Stimulated activated naive CD8-positive, alpha-beta T cell treated with anti-CD3 and anti-CD28 coated beads, Interleukin-15, Interleukin-2, amounts not matched to agents 100 ng/mL and 50 ng/mL, for 24 hours (primary cell): ENCODE measurements around the gene CCDC71.
A peak's percentile ranks its signal among the peaks of the same experiment; 100 is the strongest.

ENCODE experiments used
- H3K27ac Mint-ChIP-seq: one replicate; pipeline ENCODE4 v1.8.0; 2021; ENCODE audit warnings: mild to moderate bottlenecking, mixed read lengths
- H3K27me3 Mint-ChIP-seq: one replicate; pipeline ENCODE4 v1.8.0; 2021; ENCODE audit warnings: mixed read lengths
- H3K36me3 Mint-ChIP-seq: one replicate; pipeline ENCODE4 v1.8.0; 2021; ENCODE audit warnings: low read depth, mixed read lengths
- H3K4me1 Mint-ChIP-seq: one replicate; pipeline ENCODE4 v1.8.0; 2021; ENCODE audit warnings: low read depth, mixed read lengths
- H3K4me3 Mint-ChIP-seq: one replicate; pipeline ENCODE4 v1.8.0; 2021; ENCODE audit warnings: mild to moderate bottlenecking, mixed read lengths
- H3K9me3 Mint-ChIP-seq: one replicate; pipeline ENCODE4 v1.8.0; 2021; ENCODE audit warnings: mixed read lengths

The CCDC71 gene

GRCh38 chr3:49158103-49158709 lies 7.9 kb downstream of the CCDC71 start:
- Mint-ChIP-seq H3K4me3 (no peak overlapping the region), H3K36me3 (no peaks in the 10 kb centered on the region), H3K9me3 (no peaks in the 10 kb centered on the region), H3K4me1 (peaks cover 21% of the 10 kb centered on the region), H3K27ac (no peak overlapping the region), H3K27me3 (no peaks in the 10 kb centered on the region)

- H3K27ac Mint-ChIP-seq, result no peak overlapping the region
- no peaks in the 10 kb centered on the region for H3K36me3 Mint-ChIP-seq
- H3K4me1 Mint-ChIP-seq, result peaks cover 13% of the 10 kb centered on the region
- H3K27me3 Mint-ChIP-seq, result no peaks in the 10 kb centered on the region
- no peaks in the 10 kb centered on the region for H3K9me3 Mint-ChIP-seq
- no peak overlapping the region for H3K4me3 Mint-ChIP-seq
Measured at GRCh38 chr3:49157289-49157688, 8.8 kb downstream of the CCDC71 start.

- no peaks in the 10 kb centered on the region for H3K9me3 Mint-ChIP-seq
- H3K27me3 Mint-ChIP-seq, result no peaks in the 10 kb centered on the region
- H3K27ac Mint-ChIP-seq, result peak overlapping the region; percentile 16
- H3K4me1 Mint-ChIP-seq, result no peaks in the 10 kb centered on the region
- H3K36me3 Mint-ChIP-seq, result no peaks in the 10 kb centered on the region
- H3K4me3 Mint-ChIP-seq, result no peak overlapping the region
Measured at GRCh38 chr3:49153349-49153912, 12.7 kb downstream of the CCDC71 start.

- H3K36me3 Mint-ChIP-seq, result no peaks in the 10 kb centered on the region
- H3K4me3 Mint-ChIP-seq, result no peak overlapping the region
- H3K27ac Mint-ChIP-seq, result no peak overlapping the region
Measured at GRCh38 chr3:49151610-49152009, 14.5 kb downstream of the CCDC71 start.

GRCh38 chr3:49148159-49148558 lies 18.0 kb downstream of the CCDC71 start:
- H3K4me3 Mint-ChIP-seq, result no peak overlapping the region
- no peaks in the 10 kb centered on the region for H3K36me3 Mint-ChIP-seq
- H3K4me1 Mint-ChIP-seq, result no peaks in the 10 kb centered on the region
- H3K27ac Mint-ChIP-seq, result no peak overlapping the region
- no peaks in the 10 kb centered on the region for H3K27me3 Mint-ChIP-seq
- no peaks in the 10 kb centered on the region for H3K9me3 Mint-ChIP-seq

More at GRCh38 chr3:49151610-49152009, 14.5 kb downstream of the CCDC71 start:
- Mint-ChIP-seq H3K4me1 (no peaks in the 10 kb centered on the region), H3K27me3 (no peaks in the 10 kb centered on the region), H3K9me3 (no peaks in the 10 kb centered on the region)

GRCh38 chr3:49140080-49140479 lies 26.1 kb downstream of the CCDC71 start:
- Mint-ChIP-seq H3K4me1 (no peaks in the 10 kb centered on the region), H3K27me3 (peaks cover 8% of the 10 kb centered on the region), H3K36me3 (no peaks in the 10 kb centered on the region), H3K4me3 (no peak overlapping the region), H3K27ac (no peak overlapping the region), H3K9me3 (no peaks in the 10 kb centered on the region)

- H3K4me3 Mint-ChIP-seq, result no peak overlapping the region
- H3K27me3 Mint-ChIP-seq, result peaks cover 13% of the 10 kb centered on the region
- peaks cover 6% of the 10 kb centered on the region for H3K4me1 Mint-ChIP-seq
- no peaks in the 10 kb centered on the region for H3K9me3 Mint-ChIP-seq
- no peak overlapping the region for H3K27ac Mint-ChIP-seq
- no peaks in the 10 kb centered on the region for H3K36me3 Mint-ChIP-seq
Measured at GRCh38 chr3:49135499-49135898, 30.6 kb downstream of the CCDC71 start.

- Mint-ChIP-seq H3K27me3 (peaks cover 11% of the 10 kb centered on the region), H3K36me3 (no peaks in the 10 kb centered on the region), H3K4me3 (no peak overlapping the region), H3K9me3 (no peaks in the 10 kb centered on the region), H3K4me1 (peaks cover 6% of the 10 kb centered on the region), H3K27ac (no peak overlapping the region)
Measured at GRCh38 chr3:49134471-49135265, 31.5 kb downstream of the CCDC71 start.

- H3K27ac Mint-ChIP-seq, result no peak overlapping the region
Measured at GRCh38 chr3:49133226-49133951, 32.7 kb downstream of the CCDC71 start.

GRCh38 chr3:49132437-49133225 lies 33.5 kb downstream of the CCDC71 start, which contains the start of gene LAMB2:
TSS of gene LAMB2 (minus strand) at chr3:49133050. CDS start at chr3:49132867, 183 bp downstream.
- Mint-ChIP-seq H3K27me3 (peaks cover 10% of the 10 kb centered on the region), H3K36me3 (no peaks in the 10 kb centered on the region), H3K27ac (no peak within 1 kb of the TSS), H3K4me1 (peaks cover 6% of the 10 kb centered on the region), H3K4me3 (no peak within 1 kb of the TSS), H3K9me3 (no peaks in the 10 kb centered on the region)

More at GRCh38 chr3:49133226-49133951, 32.7 kb downstream of the CCDC71 start:
- no peaks in the 10 kb centered on the region for H3K9me3 Mint-ChIP-seq
- H3K27me3 Mint-ChIP-seq, result peaks cover 11% of the 10 kb centered on the region
- no peaks in the 10 kb centered on the region for H3K36me3 Mint-ChIP-seq
- peaks cover 6% of the 10 kb centered on the region for H3K4me1 Mint-ChIP-seq
- no peak overlapping the region for H3K4me3 Mint-ChIP-seq

- no peak overlapping the region for H3K4me3 Mint-ChIP-seq
- H3K9me3 Mint-ChIP-seq, result no peaks in the 10 kb centered on the region
- no peak overlapping the region for H3K27ac Mint-ChIP-seq
Measured at GRCh38 chr3:49132073-49132436, 34.1 kb downstream of the CCDC71 start.

GRCh38 chr3:49131576-49131975 lies 34.6 kb downstream of the CCDC71 start:
- Mint-ChIP-seq H3K4me3 (no peak overlapping the region), H3K9me3 (no peaks in the 10 kb centered on the region), H3K27ac (no peak overlapping the region), H3K36me3 (no peaks in the 10 kb centered on the region), H3K4me1 (peaks cover 6% of the 10 kb centered on the region), H3K27me3 (peaks cover 7% of the 10 kb centered on the region)

More at GRCh38 chr3:49132073-49132436, 34.1 kb downstream of the CCDC71 start:
- peaks cover 7% of the 10 kb centered on the region for H3K27me3 Mint-ChIP-seq
- no peaks in the 10 kb centered on the region for H3K36me3 Mint-ChIP-seq
- H3K4me1 Mint-ChIP-seq, result peaks cover 6% of the 10 kb centered on the region

GRCh38 chr3:49131040-49131439 lies 35.1 kb downstream of the CCDC71 start:
- H3K27me3 Mint-ChIP-seq, result peaks cover 7% of the 10 kb centered on the region
- no peaks in the 10 kb centered on the region for H3K9me3 Mint-ChIP-seq
- no peaks in the 10 kb centered on the region for H3K36me3 Mint-ChIP-seq
- no peak overlapping the region for H3K27ac Mint-ChIP-seq
- peaks cover 6% of the 10 kb centered on the region for H3K4me1 Mint-ChIP-seq
- H3K4me3 Mint-ChIP-seq, result no peak overlapping the region

GRCh38 chr3:49124991-49125670 lies 41.0 kb downstream of the CCDC71 start:
- peaks cover 5% of the 10 kb centered on the region for H3K4me1 Mint-ChIP-seq
- H3K27ac Mint-ChIP-seq, result no peak overlapping the region
- H3K9me3 Mint-ChIP-seq, result no peaks in the 10 kb centered on the region
- no peaks in the 10 kb centered on the region for H3K27me3 Mint-ChIP-seq
- no peaks in the 10 kb centered on the region for H3K36me3 Mint-ChIP-seq
- H3K4me3 Mint-ChIP-seq, result no peak overlapping the region
